Suppressor macrophage treated with lipopolysaccharide for 1 hour (primary cell): ENCODE measurements around the gene BMPR1A.
A peak's percentile ranks its signal among the peaks of the same experiment; 100 is the strongest.
"Not testable (repeated sequence)": the region's sequence is repeated elsewhere in the genome, so short reads cannot be mapped to it uniquely, and the experiment has no call there.

Experiments
- DNase-seq, 3 donors: peaks; one replicate each; pipeline ENCODE4 v3.0.0-alpha.2; 2020 to 2022

The BMPR1A gene

DNA sequence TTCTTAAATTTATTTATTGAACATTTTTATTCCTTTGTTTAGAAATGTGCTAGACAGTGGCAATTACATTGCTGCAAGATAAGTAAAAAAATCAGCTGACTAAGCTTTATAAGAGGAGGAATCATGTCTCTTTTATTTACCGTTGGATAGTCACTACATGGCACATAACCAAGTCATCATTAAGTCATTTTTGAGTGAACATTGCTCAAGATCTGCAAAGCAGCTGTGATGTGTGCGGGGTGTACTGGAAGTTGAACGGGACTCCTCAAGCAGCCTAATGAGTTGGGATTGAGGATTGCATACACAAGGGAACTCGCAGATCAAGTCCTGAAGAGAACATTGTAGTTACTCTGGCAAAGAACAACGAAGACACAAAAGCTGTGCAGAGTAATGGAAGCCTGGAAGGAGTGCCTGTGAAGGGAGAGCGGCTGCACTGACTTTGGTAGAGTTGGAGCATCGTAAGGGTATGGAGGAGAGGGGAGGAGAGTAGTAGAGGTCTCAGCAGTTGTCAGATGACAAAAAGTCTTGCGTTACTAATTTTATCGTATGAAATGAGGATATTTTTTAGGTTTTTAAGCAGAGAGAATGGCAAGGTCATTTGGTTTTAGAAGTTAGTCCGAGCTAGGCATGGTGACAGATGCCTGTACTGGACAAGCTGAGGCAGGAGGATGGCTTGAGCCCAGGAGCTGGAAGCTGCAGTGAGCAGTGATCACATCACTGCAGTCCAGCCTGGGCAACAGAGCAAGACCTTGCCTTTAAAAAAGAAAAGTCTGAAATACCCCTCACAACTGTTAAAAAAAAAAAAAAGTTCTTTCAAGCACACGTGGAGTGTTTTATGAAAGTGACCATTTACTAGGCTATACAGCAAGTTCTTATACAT lies 95.1 kb downstream of the BMPR1A start:
- DNase-seq, result no peak

DNA sequence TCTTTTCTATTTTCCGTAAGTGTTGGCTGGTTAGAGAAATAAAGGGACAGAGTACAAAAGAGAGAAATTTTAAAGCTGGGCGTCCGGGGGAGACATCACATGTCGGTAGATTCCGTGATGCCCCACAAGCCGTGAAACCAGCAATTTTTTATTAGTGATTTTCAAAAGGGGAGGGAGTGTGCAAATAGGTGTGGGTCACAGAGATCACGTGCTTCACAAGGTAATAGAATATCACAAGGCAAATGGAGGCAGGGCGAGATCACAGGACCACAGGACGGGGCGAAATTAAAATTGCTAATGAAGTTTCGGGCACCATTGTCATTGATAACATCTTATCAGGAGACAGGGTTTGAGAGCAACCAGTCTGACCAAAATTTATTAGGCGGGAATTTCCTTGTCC lies 97.2 kb downstream of the BMPR1A start:
- DNase-seq, result not testable (repeated sequence)

DNA sequence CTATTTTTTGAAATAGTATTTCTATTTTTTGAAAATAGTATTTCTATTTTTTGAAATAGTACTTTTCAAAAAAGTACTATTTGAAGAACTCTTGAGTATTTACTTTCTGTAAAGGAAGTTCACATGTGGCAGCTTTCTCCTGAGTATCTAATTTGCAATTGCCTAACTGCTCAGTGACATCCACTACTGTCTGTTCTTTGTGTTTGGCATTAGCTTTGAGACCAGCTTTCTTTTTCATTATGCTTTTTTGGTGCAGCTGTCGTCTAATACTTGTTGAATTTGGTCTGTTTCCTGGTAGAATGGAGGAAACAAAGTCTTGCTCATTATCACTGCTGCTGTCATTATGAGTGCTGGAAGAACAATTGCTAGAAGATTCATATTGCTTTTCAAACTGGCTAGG lies 99.1 kb downstream of the BMPR1A start:
- no peak for DNase-seq

DNA sequence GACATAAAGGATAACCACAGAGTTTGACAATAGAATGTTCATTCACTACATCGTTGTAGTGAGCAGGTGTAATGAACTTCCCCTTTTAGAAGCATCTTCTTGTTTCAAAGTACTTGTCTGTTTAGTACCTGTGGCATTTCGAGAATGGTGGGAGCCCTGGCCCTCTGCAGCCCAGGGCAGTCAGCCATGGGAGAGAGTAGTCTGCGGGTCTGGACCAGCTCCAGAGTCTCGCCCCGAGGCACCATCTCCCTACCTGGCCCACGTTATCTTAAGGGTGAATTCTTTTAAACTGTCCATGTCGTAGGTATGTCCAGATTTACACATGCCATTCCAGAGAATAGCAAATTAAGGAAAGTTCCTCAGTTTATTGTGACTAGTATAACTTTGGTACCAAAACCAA lies 99.7 kb downstream of the BMPR1A start:
- no peak for DNase-seq

GRCh38 chr10:86857128-86857721 lies 100.8 kb downstream of the BMPR1A start:
- DNase-seq, result peak; percentile 9 to 25 (median 13)

DNA sequence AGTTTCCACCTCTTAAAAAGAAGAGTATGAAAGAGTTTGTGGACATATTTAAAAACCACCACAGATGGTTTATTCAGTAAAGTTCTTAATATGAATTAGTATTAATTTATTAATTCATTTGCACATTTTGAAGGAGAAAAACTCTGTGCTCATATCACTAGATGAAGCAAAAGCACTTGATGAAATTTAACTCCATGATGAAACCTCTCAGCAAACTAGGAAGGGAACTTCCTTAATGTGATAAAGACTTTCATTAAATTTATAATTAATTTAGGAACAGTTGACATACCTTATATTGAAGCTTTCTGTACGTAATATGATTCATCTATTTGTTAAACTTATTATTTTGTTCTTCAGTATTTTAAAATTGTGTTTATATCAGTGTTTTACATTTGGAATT lies 101.6 kb downstream of the BMPR1A start:
- peak in 1 of 3 donors; percentile 25 for DNase-seq

DNA sequence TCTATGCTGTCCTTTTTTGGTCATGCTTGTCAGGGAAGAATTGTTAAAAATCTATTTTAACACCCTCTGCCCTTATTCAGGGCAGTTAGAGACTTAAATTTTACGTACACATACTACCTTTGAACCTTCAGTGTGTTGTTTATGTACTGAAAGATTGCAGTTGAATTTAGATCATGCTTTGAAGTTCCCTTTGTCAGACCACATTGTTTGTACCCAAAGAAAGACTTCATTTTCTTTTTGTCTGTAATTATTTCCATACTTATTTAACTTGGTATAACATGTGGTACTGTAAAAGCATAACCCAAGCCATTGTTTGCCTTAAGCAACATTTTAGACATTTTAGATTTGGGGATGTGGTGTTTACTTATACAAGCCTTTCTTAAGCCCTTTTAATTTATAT lies 104.9 kb downstream of the BMPR1A start:
- DNase-seq, result no peak

GRCh38 chr10:86862373-86862772 lies 106.0 kb downstream of the BMPR1A start:
- no peak for DNase-seq

DNA sequence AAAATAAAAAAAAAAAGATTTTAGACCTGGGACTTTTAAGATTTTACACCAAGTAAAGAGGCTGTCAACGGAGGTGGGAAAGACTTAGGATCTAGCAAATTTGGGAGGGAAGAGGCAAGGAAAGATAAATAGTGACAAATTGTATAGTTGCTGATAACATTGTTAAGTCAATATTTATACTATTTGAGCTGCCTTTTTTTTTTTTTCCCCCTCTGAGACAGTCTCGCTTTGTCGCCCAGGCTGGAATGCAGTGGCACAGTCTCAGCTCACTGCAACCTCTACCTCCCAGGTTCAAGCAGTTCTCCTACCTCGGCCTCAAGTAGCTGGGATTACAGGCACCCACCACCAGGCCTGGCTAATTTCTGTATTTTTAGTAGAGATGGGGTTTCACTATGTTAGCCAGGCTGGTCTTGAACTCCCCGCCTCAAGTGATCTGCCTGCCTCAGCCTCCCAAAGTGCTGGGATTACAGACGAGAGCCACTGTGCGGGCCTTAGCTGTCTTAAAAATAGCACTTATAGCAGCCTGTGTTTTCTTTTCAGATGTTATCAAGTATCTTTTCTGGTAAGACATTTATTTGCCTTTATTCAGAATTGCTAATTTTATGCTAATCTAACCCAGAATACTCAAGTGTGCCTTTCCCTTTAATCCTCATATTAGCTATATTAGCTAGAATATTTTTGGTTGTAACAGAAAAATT lies 106.5 kb downstream of the BMPR1A start:
- no peak for DNase-seq

DNA sequence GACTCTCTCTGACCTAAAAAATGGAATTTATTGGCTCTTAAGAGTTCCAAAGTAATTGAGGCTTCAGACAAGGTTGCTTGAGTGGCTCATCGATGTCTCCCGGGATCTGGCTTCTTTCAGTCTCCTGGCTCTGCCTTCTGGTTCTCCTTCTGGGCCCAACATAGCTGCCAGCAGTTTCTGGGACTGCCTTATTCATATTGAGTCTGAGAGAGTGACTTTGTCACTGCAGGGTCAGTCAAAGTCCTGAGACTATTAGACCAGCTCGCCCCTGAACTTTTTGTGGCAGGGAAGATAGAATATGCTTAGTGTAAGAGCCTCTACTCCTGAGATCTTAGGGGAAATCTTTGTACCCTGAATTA lies 107.0 kb downstream of the BMPR1A start:
- no peak for DNase-seq

DNA sequence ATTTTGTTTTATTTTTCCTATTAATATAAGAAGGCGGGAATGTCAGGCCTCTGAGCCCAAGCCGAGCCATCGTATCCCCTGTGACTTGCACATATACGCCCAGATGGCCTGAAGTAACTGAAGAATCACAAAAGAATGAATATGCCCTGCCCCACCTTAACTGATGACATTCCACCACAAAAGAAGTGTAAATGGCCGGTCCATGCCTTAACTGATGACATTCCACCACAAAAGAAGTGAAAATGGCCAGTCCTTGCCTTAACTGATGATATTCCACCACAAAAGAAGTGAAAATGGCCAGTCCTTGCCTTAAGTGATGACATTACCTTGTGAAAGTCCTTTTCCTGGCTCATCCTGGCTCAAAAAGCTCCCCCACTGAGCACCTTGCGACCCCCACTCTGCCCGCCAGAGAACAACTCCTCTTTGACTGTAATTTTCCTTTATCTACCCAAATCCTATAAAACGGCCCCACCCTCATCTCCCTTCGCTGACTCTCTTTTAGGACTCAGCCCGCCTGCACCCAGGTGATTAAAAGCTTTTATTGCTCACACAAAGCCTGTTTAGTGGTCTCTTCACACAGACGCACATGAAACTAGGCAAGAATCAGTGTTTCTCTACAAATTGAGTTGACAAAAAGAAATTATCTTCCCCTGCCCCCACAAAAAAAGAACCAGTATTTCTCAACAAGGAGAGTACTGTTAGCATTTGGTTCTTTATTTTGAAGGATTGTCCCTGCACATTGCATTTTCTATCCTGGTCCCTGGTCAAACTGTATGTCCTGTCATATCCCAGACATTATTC lies 108.8 kb downstream of the BMPR1A start:
- DNase-seq, result not testable (repeated sequence)

- DNase-seq, result no peak
These were observed 110.7 kb downstream of the BMPR1A start for GRCh38 chr10:86867149-86867548.

GRCh38 chr10:86868353-86868752 lies 111.9 kb downstream of the BMPR1A start:
- DNase-seq, result no peak

- no peak for DNase-seq
These were observed 114.3 kb downstream of the BMPR1A start for GRCh38 chr10:86870679-86871078.

DNA sequence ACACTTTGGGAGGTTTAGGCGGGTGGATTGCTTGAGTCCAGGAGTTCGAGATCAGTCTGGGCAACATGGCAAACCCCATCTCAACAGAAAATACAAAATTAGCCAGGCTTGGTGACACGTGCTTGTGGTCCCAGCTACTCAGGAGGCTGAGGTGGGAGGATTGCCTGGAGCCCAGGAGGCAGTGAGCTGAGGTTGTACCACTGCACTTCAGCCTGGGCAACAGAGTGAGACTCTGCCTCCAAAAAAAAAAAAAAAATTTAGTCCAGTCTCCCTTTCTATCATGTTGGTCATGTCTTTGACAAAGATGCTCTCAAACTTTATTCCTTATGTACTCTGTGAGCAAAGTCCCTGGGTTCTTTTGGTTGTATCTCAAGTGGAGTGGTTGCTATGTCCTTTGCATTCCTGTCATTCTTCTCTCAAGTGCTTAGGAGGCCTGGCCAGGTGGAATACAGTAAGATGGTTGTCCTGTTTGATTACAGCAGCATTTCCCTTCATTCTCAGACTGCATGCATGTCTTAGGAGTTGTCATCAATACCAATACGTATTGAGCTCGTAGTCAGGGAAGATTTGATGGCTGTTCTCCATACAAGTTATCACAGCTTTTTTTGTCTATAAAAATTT lies 115.3 kb downstream of the BMPR1A start:
- DNase-seq, result no peak

GRCh38 chr10:86872757-86873156 lies 116.3 kb downstream of the BMPR1A start:
- DNase-seq, result peak; percentile 68 to 83 (median 75)

- peak; percentile 61 to 87 (median 86) for DNase-seq
These were observed 120.3 kb downstream of the BMPR1A start for GRCh38 chr10:86876748-86877147.

GRCh38 chr10:86878983-86879713 lies 122.7 kb downstream of the BMPR1A start:
- peak; percentile 33 to 55 (median 51) for DNase-seq

- DNase-seq, result no peak
These were observed 124.6 kb downstream of the BMPR1A start for GRCh38 chr10:86880971-86881370.

- DNase-seq, result peak; percentile 57 to 80 (median 73)
These were observed 132.4 kb downstream of the BMPR1A start for GRCh38 chr10:86888585-86889381.

GRCh38 chr10:86889997-86890396 lies 133.6 kb downstream of the BMPR1A start:
- no peak for DNase-seq
